ENCODE measurements around the gene GABARAPL2.
"Not testable (repeated sequence)": the region's sequence is repeated elsewhere in the genome, so short reads cannot be mapped to it uniquely, and the experiment has no call there.

GABARAPL2 gene

DNA sequence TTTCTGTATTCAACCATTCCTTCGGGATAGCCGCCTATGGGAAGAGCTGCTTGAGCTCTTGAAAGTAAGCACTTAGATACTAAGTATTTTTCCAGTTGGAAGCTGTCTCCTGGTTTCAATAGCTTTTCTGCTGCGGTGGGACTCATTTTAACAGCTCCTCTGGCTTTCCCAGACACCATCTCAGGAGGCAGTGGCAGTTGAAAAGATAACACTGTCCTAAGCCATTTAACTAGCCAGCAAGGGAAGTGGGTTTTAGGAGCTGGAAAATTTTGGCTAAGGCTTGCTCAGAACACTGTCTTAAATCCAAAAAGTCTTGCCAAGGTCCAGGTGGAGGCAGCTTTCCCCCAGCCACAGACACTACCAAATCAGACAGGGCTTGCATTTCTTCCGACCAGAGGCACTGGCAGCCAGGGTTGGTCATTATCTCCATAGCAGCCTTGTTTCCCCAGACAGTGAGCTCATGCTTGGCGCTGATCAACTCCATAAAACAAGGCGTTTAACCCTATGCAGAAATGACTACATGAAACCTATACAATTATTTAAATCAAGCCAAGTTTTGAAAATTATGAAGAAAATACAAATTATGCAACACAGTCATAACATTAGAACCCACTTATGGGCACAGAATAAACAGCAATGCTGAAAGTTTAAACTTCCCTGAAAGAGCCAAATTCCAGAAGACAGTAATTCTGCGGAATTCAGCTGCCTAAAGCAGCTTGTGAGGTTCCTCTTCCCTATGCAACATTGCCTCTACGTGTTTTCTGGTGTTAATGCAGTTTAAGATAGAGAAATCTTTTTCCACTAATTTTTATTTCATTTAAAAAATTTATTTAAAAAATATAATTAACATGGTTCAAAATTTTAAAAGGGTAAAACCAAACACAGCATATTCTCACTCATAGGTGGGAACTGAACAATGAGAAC is 25.0 kb downstream of the GABARAPL2 start:
- DNase-seq (ENCODE audit: low read depth, low spot score) = no peak

DNA sequence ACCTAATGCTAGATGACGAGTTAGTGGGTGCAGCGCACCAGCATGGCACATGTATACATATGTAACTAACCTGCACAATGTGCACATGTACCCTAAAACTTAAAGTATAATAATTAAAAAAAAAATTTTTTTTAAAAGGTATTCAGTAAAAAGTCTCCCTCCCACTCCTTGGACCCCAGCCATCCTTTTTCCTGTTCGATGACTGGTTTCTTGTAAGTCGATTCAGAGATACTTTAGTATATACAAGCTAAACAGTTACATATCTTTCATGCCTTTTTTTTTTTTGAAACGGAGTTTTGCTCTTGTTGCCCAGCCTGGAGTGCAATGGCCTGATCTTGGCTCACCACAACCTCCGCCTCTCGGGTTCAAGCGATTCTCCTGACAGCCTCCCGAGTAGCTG is 25.7 kb downstream of the GABARAPL2 start:
- DNase-seq (ENCODE audit: low read depth, low spot score) = not testable (repeated sequence)

DNA sequence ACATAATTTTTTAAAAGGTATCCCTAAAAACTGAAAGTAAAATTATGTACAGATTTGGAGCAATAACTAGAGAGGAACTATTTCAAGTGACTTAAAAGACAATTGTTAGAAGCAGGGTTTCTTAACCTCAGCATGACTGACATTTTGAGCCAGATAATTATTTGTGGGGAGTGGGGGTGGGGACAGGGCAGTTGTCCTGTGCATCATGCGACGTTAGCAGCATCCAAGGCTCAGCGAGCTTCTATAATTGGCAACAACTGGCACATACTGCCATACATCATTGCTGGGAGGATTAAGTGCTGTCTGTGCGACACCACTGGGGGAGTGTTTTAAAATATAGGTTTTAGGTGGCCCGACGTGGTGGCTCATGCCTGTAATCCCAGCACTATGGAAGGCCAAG is 27.1 kb downstream of the GABARAPL2 start:
- no peak for DNase-seq (ENCODE audit: low read depth, low spot score)

DNA sequence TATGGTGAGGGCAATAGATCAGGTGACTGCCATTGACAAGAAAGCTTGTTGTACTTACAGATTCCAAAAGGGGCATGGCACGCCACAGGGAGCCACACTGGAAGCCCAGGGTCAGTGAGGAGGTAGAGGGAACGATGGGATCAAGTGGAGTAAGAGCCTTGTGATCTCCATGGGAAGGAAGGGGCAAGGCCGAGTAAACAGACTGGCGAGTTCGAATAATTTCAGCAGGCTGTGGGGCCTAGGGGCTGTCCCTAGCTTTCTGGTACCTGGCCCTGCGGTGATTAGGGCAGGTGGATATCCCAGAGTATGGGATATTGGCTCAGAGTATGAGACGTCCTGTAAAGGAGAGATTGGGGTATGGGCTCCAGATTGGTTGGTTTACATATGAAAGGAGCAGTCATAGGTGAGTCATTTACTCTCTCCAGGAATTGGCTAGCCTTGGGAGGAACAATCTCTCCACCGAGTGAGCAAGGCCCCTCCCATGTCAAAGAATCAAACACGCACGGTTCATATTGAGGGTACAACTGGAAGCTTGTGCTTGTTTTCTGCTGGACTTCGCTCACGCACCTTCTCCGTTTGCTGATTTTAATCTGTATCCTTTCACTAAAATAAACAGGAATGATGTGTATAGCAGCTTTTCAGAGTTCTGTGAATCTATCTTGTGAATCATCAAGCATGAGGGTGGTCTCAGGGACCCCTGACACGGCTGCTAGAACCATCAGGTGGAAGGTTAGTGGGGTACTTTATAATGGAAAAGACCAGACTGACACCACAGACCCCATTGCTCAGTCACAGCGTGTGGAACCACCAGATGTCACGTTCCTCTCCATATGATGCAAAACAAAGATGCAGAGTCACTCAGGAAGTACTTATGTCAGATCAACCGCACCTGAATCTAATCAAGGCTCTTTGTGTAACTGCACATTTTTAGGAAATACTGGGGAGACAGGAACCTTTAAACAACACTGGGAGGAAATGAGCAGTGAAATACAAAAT is 27.9 kb downstream of the GABARAPL2 start:
- peak; percentile 84 for DNase-seq (ENCODE audit: low read depth, low spot score)

DNA sequence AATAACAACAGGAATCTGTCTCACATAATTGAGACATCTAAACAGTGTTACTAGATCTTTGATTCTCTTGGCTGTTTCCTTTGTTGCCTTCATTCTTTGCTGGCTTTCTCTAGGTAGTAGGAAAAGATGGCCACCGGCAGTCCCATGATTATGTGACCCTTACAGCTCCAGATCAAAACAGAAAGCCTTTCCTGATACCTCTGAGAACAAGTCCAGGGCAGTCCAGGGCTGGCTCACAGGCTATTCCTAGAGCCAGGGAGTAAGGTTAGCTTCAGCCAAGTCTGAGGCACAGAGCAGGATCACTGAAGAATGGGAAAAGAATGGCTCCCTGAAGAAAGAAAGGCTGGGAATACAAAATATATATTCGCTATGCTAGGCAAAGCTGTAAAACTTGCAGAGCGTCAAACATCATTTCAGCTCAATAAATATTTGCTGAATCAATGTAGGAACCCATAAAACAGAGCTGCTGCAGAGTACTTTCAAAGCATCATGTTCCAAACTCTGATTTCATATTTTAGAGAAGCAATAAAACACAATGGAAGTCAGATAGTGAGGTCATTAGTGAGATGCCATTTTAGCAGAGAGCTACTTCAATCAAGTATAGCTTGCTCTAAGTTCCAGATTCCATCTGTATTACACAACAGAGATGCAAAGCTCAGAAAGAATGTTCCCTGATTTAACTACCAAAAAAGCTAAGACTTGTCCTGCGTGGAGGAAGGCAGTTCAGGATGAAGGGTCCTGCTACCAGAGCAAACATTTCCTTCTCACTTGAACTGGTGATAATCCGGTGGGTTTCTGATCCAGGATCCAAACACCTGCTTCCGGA is 33.5 kb downstream of the GABARAPL2 start:
- DNase-seq (ENCODE audit: low read depth, low spot score) = no peak

DNA sequence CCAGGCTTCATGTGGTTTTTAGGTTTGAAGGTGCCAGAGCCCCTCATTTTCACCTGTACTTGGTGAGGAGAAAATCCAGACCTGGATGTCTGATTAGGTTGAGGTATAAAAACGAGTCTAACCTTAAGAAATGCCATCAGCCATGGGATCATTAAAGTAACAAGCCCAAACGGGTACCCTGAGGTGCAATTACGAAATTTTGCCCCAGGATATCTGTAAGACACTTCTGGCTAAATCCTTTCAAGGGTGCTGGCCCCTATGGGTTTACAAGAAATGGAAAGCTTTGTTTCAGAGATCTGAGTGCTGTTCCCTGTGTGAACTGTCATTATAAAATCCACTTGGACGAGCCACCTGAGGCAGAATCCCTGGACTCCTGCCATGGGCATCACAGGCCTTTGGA is 37.1 kb downstream of the GABARAPL2 start:
- DNase-seq (ENCODE audit: low read depth, low spot score) = no peak

DNA sequence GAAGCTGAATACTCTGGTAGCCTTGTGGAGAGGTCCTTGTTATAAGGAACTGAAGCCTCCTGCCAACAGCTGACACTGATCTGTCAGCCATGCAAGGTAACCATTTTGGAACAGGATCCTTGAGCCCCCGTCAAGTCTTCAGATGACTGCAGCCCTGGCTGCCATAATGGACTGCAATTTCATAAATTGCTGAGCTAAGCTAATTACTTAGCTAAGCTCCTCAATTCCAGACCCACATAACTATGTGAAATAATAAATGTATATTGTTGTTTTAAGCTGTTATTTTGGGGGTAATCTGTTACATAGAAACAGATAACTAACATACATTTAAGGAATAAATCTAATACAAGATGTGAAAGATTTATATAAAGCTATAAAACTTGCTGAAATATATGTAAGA is 40.3 kb downstream of the GABARAPL2 start:
- DNase-seq (ENCODE audit: low read depth, low spot score) = no peak

DNA sequence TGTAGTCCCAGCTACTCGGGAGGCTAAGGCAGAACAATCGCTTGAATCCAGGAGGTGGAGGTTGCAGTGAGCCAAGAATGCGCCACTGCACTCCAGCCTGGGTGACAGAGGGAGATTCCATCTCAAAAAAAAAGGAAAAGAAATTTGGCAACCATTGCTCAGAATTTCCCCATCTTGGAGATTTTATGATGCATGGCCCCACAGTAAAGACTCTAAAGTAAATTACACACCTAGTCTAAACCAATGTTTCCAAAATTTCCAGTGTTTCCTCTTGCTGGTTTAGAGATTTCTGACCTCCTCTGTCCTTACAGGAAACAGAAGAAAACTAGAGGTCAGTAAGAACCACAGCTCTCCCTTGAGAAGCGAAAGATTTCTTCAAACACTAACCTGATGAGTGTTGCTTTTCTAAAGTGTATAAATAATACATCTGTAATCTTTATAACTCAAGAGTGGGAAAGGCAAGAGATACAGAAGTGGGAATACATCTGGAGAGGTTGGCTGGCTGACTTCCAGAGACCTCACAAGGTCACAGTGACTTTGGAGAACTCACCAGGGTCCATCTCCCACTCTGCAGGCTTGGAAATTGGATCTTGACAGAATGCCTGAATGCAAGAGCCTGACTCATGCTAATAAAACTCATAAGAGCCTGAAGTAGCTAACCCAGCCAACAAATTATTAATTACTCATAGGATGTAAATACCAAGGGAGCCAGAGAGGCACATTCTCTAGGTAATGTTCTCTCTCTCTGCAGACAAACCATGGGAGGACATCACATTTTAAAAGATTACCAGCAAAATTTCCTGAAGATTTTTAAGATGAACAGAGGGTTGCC is 48.1 kb downstream of the GABARAPL2 start:
- no peak for DNase-seq (ENCODE audit: low read depth, low spot score)

DNA sequence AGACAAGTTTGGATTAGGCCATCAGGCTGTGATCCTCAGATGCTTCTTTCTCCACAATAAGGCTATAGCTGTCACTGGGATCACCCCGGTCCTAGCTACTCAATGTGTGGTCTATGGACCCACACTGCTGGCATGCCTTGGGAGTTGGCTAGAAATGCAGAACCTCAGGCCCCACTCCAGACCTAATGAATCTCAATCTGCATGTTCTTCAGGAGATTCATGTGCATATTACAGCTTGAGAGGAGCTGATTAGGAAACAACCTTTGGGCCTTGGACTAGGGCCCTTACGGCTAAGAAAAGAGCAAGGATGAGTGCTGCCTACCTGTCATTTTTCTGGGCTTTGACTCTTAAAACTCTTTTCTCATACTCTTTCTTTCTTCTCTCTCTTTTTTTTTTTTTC is 49.4 kb downstream of the GABARAPL2 start:
- no peak for DNase-seq (ENCODE audit: low read depth, low spot score)

DNA sequence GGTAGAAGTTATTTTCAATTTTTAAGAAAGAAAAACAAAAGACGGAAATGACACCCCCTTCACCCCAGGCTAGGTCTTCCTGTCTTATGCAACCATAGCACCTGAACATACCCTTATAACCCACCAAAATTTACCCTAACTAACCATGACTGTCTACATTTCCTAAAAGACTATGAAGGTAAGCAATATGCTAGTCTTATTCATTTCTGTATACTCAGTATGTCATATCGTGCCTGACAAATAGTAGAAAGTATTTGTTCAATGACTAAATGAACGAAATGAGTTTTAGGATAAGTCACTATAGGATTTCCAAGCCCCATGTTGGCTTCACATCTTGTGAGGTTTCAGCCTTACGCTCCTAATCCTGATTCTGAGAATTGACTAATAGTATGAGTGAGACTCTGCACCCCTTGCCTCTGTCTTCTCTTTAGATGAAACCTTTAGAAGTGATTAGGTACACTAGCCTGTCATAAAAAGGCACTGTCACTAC is 50.4 kb downstream of the GABARAPL2 start:
- DNase-seq (ENCODE audit: low read depth, low spot score) = no peak

DNA sequence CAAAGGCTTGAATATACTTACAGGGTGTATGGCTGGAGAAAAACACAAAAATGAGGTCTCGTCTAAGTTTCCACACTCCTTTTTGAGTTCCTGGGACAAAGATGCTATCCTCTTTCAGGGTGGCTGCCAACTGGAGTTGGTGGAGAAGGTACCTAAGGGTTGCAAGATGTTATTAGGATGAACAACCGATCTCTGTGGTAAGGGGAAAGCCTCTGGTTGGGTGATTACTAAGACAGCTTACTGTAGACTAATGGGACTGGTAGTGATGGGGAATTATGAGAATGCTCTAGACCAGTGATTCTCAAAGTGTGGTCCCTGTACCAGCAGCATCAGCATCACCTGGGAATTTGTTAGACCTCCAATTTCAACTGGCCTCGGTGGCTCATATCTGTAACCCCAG is 50.9 kb downstream of the GABARAPL2 start:
- no peak for DNase-seq (ENCODE audit: low read depth, low spot score)

DNA sequence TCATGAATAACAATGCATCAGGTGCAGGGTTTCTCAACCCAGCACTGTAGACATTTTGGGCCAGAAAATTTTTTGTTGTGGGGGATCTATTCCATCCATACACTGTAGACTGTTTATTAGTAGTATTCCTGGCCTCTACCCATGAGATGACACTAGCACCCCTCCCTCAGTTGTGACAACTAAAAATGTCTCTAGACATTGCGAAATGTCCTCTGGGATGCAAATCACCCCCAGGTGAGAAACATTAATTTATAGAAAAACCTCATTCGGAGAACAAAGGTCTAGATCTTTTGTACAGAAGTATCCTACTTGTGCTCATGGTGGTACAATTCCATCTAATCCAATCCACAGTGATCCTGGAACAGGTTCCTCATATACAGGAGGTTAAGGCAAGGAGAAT is 52.6 kb downstream of the GABARAPL2 start:
- no peak for DNase-seq (ENCODE audit: low read depth, low spot score)

DNA sequence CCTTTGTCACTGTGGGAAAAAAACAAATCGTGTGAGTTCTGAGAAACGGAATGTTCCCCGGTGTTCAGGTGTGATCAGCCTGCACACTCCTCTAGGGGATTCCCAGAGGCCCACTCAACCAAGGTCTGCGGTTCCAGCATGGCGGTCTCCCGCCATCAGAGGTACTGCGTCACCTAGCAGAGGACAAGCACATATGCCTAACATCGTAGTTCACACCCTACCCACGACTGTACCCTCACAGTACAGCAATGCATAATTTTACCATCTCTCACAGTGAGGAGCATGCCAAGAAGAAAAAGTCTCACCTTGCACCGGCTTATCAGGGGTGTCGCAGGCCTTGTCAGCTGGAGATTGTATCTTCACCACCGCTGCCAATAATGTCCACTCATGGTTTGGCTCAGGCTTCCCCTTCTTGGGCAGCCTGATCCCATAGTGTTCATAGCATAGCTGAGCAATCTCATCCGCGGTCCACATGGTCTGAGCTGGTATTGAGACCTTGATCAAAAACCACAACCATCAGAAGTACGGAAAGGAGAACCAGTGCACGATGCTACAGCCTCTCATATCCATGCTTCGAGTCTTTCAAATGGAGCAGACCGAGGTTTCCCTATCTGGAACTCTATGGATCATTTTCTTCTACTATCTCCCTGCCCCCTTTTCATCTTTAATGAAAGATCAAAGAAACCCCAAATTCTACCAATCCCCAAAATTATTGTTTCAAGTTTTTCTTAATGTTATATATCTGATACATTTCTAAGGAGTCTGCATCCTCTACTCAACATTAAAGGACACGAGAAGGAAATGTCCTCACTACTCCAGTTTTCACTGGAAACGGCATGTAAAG is 54.4 kb downstream of the GABARAPL2 start:
- DNase-seq (ENCODE audit: low read depth, low spot score) = no peak

DNA sequence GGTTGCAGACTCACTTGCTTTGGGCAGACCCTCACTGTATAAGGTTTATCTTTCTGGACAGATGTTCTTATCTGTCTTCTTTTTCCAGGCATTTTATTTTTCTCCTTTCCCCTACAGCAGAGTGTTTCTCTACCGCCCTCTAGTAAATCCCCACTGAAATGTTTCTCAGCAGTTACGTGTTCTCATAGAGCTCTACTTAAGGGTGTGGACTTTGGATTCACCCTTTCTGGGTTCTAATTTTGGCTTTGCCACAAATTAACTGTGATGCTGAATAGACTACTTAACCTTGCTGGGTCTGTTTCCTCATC is 54.9 kb downstream of the GABARAPL2 start:
- no peak for DNase-seq (ENCODE audit: low read depth, low spot score)

DNA sequence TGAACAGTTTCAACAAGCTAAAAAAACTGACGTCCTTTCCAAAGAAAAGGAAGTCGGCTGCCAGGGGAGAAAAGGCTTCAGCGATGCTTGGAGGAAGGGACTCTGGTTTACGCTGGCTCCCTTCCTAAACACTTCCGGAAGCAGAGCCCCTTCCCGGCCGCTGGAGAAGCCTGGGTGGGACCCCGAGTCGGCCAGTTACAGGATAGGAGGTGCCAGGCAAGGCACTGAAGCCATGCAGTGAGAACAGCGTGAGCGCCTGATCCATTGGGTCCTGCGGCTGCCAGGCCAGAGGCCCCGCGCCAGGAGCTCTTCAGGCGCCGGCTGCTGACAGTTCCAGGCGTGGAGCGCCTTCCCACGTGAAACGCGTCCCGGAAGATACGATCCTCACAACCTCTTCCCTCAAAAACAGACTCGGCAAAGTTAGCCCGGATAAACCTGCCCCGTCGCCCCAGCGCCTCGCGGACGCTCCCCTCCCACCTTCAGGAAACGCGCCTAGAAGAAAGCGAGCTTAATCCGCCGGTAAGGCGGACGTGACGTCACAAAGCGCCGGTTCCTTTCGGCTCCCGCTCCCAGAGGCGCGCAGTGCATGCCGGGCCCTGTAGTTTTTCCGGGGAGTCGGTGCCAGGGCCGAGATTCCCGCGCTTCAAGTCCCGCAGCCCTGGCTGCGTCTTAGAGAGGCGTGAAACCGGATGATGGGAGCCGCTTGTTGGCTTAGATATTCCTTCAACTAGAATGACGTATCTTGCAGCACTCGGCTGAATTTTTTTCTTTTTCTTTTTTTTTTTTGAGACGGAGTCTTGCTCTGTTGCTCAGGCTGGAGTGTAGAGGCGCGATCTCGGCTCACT is 56.8 kb downstream of the GABARAPL2 start, which contains the start of gene ADAT1:
Gene ADAT1 (minus strand): TSS at position 521 of the 845 bp plus-strand sequence. CDS start 2,482 bp downstream, outside the sequence.
- DNase-seq (ENCODE audit: low read depth, low spot score) = peak; percentile 91

DNA sequence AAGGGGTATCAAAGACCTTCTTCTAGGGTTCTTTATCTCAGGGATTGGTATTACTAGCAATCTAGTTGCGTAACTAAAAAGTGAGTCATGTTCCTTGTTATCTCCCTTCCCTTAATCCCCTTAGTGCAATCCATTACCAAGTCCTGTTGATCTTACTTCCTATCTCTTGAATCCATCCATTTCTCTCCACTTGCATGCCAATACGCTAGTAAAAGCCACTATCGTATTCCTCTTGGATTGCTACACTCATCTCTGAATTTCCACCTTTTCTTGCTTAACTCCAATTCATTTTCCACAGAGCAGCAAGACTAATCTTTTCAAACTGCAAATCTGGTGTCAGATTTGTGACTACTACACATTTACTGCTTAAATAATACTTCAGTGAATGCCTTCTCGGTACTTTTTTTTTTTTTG is 58.7 kb downstream of the GABARAPL2 start:
- DNase-seq (ENCODE audit: low read depth, low spot score) = no peak

DNA sequence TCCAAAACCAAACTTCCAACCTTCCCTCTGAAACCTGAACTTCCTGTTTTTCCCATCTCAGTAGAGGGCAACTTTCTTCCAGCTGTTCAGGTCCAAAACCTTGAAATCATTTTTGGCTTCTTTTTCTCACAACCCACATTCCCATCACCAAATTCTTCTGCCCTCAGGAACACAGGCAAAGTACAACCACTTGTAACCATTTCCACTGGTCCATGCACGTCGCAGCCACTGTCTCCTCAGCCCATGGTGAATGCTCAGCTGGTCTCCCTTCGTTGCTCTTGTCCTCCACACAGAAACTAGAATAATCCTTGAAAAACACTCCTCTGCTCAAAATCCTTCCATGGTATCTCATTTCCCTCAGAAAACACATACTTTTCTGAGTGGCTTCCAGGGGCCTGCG is 60.6 kb downstream of the GABARAPL2 start:
- no peak for DNase-seq (ENCODE audit: low read depth, low spot score)

Data from iPS DF 19.7 (cell line).